ENCODE measurements around the gene FOLH1.
"Not testable (repeated sequence)": the region's sequence is repeated elsewhere in the genome, so short reads cannot be mapped to it uniquely, and the experiment has no call there.

DNA sequence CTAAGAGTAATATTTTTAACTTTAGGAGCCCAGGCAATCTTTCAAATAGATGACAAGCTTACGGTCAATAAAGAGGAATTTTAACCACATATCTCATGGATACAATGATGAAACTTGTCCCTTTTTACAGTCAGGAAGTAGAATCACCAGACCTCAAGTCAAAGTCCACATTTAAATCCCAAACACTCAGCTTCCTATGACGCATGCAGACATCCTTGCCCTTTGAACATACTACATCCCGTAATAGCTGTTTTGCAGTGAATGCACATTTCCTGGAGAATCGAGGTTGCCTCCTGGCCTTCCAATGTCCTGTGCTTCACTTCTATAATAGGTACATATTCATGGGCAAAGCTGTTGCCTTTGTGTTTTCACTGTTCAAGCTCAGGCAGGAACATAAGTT is 25.3 kb upstream of the FOLH1 start:
- TF ChIP-seq POLR2AphosphoS5 (IDR thresholded peaks at IDR 0.05; ENCODE audit: insufficient read depth in 1 of 2, low read depth in 1 of 2); POLR2A (IDR thresholded peaks at IDR 0.05): not testable (repeated sequence)
- TF ChIP-seq, protein P1, sequence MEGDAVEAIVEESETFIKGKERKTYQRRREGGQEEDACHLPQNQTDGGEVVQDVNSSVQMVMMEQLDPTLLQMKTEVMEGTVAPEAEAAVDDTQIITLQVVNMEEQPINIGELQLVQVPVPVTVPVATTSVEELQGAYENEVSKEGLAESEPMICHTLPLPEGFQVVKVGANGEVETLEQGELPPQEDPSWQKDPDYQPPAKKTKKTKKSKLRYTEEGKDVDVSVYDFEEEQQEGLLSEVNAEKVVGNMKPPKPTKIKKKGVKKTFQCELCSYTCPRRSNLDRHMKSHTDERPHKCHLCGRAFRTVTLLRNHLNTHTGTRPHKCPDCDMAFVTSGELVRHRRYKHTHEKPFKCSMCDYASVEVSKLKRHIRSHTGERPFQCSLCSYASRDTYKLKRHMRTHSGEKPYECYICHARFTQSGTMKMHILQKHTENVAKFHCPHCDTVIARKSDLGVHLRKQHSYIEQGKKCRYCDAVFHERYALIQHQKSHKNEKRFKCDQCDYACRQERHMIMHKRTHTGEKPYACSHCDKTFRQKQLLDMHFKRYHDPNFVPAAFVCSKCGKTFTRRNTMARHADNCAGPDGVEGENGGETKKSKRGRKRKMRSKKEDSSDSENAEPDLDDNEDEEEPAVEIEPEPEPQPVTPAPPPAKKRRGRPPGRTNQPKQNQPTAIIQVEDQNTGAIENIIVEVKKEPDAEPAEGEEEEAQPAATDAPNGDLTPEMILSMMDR (IDR thresholded peaks at IDR 0.05): not testable (repeated sequence)
